IPS DF 4.7 (cell line): ENCODE results near the gene EYA2.
"Not testable (repeated sequence)": the region's sequence is repeated elsewhere in the genome, so short reads cannot be mapped to it uniquely, and the experiment has no call there.

Source experiments
- DNase-seq: peaks from one replicate; pipeline ENCODE4 v3.0.0-alpha.2; 2013; ENCODE audit warnings: low spot score; ENCODE audit errors: extremely low read depth

Gene EYA2

GRCh38 chr20:46894971-46895905, 595 bp downstream of the EYA2 start:
- no peak for DNase-seq

DNA sequence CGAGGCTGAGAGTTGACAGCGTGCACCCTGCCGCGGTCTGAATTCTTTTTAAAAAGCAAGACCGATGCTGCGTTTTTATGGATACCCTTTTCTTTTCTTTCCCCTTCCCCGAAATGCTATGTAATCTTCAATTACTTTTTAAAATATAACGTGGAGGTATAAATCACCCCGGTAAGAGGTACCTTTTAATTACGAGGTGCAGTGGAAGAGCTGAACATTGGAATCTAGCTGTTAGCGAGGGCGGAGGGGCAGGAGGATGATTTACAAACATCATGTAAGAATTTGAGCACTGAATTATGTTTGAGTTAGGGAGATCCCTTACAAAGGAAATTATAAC, 1.2 kb downstream of the EYA2 start:
- no peak for DNase-seq

- DNase-seq: no peak
These were observed 2.8 kb downstream of the EYA2 start for GRCh38 chr20:46897328-46897880.

- no peak for DNase-seq
These were observed 3.8 kb downstream of the EYA2 start for GRCh38 chr20:46898423-46898822.

DNA sequence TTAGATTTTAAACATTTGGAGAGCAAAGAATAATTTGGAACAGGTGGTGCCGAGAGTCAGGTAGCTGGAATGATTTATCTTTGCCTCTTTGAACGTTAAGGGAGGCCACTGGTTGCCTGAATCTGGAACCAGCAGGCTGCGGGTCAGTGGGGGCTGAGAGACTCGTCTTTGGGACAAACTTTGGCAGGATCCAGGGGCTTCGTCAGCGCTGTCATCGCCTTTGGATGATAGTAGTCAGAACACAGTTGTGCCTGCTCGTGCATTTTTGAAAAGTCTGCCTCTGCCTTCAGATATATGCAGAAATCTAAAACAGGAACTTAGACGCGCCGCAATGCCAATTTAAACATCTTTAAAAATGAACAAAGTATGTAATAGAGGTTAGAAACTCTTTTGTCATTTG, 5.0 kb downstream of the EYA2 start:
- no peak for DNase-seq

DNA sequence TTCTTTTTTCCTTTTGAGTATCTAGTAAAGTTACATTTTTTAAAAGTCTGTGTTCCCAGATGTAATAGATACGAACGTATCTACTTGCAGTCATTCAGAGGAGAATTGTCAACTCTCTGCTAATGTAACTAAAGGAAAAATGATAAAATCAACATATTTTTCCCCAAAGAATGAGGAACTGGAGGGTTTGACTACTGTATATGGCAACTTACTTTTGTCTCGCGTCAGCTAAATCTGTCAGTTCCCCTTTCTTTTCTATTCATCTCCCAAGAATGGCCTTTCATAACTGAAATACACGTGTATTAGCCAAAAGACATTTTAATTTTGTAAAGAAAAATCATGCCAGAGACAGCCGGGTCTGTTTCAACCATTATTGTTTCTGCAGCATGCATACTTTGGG, 5.4 kb downstream of the EYA2 start:
- no peak for DNase-seq

DNA sequence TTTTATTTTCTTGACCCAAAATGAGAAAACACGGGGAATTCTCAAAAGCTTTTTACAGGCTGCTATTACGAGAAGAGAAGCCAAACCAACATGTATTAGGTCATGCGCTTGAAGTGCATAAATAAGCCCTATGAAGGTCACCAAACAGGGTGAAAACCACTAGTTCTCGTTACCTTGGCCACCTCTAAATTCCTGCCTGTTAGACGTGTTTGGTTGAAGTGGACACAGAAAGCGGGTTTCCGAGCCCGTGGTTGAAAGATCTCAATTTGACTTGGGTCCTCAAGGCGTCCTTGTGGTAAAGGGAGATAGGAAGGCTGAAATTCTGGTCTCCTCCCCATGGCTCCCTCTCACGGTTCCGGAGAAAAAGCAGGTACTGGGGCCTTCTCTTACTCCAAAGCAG, 6.2 kb downstream of the EYA2 start:
- no peak for DNase-seq

GRCh38 chr20:46901638-46902037, 7.0 kb downstream of the EYA2 start:
- DNase-seq: no peak

GRCh38 chr20:46903256-46903655, 8.6 kb downstream of the EYA2 start:
- DNase-seq: no peak

- DNase-seq: no peak
These were observed 9.3 kb downstream of the EYA2 start for GRCh38 chr20:46903937-46904336.

DNA sequence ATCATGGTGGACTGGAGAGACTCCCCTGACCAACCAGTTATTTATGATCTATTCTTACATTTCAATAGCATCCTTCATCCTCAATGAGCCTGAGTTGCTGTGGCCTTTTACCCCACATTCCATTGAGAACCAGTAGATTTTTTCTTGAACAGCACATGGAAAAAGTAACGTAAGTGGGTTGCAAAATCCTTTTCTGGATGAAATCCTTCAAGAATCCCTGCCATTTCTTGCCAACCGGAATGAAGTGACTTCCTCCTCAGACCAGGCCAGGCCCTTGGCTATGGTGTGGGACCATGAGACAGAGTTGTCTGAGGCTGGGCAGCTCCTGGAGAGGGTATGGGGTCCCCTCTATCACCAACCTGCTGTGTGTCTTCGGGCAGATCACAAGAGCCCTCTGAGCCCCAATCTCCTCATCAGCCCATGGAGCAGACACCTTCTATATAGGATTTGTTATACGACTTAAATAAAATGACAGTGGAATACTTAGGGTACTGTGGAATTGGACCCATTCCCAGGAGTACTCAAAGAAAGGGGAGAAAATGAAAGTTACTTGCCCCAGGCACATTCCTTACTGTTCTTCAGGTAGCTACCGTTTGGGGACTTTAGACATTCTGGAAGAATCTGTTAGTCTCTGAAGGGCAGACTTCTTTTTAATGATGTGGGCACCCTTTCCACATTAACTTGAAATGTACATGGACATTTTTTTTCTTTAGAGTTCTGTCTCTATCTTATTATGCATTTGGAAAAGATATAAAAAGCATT, 10.9 kb downstream of the EYA2 start:
- DNase-seq: no peak

- no peak for DNase-seq
These were observed 18.8 kb downstream of the EYA2 start for GRCh38 chr20:46913329-46914044.

DNA sequence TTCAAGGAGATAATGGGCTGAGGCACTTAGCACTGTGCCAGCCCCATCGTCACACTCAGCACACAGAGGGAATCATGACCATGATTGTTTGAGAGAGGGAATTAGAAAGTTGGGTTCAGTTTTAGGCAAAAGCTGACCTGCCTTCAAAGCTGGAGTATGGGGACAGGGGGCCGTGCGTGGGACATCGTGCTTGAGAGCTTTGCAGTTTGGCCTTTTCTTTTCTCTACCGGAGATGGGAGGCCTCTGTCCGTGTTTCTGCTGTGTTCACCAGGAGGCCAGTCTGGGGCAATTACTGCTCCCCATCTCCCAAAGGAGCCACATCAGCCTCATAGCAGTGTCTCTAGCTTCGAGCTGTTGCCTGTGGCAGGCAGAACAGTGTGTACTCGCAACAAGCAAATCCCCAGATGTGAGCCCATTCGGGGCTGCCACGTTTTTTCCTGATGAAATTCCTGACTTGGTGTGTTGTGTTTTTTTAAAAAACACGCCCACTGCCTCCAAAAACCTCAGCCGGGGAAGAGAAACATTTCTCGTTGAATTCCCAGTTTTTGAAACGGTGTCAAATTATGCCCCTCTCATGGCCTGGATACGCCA, 20.2 kb downstream of the EYA2 start:
- DNase-seq: no peak

GRCh38 chr20:46915575-46916257, 21.1 kb downstream of the EYA2 start:
- no peak for DNase-seq

DNA sequence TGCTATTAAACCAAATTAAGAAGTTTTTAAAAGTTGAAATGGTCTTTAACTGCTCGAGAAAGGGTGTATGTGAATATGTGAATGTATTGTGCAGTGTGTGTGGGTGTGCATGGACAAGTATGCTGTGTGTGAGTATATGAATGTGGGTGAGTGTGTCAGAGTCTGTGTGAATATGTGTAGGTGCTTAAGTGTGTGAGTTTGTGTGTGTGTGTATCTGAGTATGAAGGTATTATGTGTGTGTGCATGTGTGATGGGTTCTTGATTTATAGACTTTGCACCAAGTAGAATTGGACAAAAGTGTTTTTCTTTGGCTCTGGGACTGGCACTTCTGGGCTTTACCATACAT, 21.6 kb downstream of the EYA2 start:
- DNase-seq: no peak

GRCh38 chr20:46917155-46917554, 22.5 kb downstream of the EYA2 start:
- DNase-seq: no peak

DNA sequence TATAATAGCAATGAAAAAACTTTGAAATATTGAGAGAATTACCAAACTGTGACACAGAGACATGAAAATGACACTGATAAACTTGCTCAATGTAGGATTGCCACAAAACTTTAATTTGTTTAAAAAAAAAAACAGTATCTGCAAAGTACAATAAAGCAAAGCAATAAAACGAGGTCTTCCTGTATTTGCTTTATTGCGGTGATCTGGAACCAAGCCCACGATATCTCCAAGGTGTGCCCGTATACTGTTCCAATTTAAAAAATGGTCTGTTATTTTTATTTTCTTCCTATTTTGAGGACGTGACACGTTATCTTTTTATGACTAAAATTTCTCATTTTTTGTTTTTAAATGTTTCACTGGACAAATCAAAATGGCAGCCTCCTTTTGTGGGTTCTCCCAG, 25.5 kb downstream of the EYA2 start:
- no peak for DNase-seq

DNA sequence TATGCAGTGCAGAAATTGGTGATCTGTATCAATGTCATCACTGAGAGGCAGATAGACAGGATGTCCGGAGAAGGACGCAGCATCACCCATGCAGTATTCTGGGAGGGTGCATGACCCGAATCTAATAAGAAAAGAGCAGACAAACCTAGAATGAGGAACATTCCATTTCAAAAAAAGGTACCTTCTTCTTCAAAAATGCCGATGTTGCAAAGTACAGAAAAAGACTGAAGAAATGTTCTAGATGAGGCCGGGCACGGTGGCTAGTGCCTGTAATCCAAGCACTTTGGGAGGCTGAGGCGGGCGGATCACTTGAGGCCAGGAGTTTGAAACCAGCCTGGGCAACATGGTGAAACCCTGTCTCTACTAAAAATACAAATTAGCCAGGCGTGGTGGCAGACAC, 28.2 kb downstream of the EYA2 start:
- not testable (repeated sequence) for DNase-seq

DNA sequence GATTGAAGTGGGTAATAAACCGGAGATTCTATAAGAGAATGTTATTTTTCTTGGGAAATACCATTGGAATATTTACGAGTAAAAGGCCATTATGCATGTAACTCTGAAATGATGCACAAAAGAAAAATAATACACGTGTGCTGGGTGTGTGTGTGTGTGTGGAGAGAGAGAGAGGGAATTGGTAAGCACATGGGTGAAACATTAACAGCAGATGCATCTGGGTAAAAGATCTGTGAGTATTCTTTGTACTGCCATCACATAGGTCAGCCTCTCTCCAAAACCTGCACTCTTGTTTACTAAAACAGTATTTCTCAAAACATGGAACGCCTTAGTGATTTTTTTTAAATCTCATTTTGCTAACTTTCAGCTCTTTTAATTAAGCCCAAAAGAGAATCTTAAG, 28.9 kb downstream of the EYA2 start:
- no peak for DNase-seq

GRCh38 chr20:46928580-46929132, 34.0 kb downstream of the EYA2 start:
- DNase-seq: no peak

GRCh38 chr20:46929902-46930301, 35.3 kb downstream of the EYA2 start:
- no peak for DNase-seq
